LHCN-M2 (cell line): ENCODE data around the gene KCNJ8. TPM values are rescaled to one million over a fixed set of nuclear protein-coding genes. Genes with fewer than 3 reads are reported as not detected.
"Not testable (repeated sequence)": the region's sequence is repeated elsewhere in the genome, so short reads cannot be mapped to it uniquely, and the experiment has no call there.

Source experiments
- DNase-seq: peaks from one replicate; pipeline ENCODE4 v3.0.0-alpha.2; 2012; ENCODE audit warnings: low read depth
- polyA plus RNA-seq: library from polyadenylated mRNA; unstranded; fragments of >200 nt; gene quantifications from one replicate; pipeline ENCODE4 v1.2.1, GENCODE V29; 2012; ENCODE audit warnings: missing spikeins
- total RNA-seq: library from RNA; depleted of rRNA; stranded (reverse); fragments of >200 nt; gene quantifications from 2 replicates; pipeline ENCODE4 v1.2.3, GENCODE V29; 2014; rRNA removed

KCNJ8 gene
- total RNA-seq, result 0.11 and 0.13 TPM in 2 replicates
- polyA plus RNA-seq, result 0.15 TPM

DNA sequence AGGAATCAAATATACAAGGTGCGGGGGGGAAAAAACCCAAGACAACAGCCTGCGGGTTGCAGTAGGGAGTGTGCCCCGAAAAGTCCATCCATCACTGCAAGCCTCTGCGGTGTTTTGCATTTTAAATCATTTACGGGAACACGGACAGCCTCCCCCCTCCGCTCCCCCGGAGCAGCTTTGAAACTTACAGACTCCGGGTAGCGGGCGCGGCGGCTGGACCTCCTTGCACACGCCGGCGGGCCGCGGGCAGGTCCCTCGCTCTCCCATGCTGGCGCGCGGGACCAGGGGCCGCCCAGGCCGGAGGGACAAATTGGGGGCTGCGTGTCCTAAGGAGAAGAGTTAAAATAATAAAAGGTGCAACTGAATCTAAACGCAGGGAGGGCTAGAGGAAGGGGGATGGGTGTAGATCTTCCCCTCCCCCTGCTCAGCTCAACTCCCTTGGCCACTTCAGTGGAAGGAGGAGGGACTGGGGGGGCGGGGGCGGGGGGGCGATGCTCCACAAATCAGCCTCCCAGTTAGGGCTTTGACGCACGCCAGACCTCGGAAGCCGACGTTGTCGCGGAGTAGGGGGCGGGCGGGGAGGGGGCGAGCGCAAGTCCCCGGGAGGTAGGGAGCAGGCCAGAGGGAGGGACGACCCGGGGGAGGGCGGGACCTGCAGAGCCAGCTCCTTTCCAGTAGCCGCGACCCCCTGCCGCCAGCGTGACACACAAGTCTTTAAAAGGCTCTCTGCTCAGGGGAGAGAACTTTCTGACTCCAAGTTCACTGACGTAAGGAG lies at the start of gene KCNJ8:
Gene KCNJ8, minus strand, starts transcription at position 349 of the 775 bp plus-strand sequence. CDS start 1,090 bp downstream, outside the sequence.
- no peak for DNase-seq

DNA sequence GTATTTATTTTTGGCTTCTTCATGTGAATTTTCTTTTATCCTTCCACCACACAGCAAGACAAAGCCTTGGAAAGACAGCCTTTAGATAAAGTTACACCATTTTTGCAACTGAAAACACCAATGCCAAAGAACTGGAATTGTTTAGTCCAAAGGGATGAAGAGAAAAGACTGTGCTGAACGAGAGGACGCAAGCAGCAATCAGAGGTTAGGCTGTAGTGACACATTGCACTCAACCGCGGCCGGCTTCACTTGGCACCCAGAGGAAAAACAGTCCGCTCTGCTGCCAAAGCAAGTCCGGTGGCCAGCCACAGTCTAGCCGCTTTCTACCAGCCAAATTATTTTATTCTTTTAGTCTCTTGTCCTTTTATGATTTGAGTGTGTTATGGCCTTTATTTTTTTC lies 49.1 kb upstream of the KCNJ8 start:
- DNase-seq, result peak; percentile 2

DNA sequence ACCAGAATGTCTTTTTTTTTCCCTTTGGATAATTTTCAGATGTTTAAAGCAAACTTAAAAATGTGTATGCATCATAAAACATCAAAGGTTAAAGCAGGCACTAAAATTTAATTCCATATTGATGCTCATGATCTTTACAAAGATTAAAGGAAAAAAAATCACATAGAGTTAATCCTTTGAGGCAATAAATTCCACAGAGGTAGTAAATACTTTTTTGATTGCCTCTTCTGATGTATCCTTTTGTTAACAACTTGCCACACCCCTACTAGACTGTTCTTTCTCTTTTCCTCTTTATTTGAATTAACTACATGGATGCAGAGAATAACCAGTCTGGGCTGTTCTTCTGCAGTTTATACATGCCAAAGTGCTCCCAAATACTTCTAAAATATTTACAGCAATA lies 45.2 kb upstream of the KCNJ8 start:
- DNase-seq, result no peak

DNA sequence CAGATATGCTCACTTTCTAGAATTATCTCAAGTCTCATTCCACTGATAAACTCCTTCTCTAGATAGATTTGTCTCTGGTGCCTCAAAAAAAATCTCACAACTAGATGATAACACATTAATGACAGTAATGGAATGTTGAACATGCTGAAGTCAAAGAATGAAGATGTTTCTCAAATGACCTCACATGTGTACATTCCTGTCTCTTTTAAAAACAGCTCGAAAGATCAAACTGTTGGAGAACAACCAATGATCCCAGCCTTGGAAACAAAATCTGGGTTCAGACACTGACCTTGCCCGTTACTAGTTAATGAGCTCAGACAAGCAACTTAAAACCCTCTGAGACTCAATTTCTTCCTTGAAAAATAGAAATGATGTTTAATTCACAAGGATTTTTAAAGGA lies 44.7 kb upstream of the KCNJ8 start:
- DNase-seq, result peak; percentile 14

- DNase-seq, result peak; percentile 41
Observed at GRCh38 chr12:21818627-21819026, 44.1 kb upstream of the KCNJ8 start.

- DNase-seq, result peak; percentile 29
Observed at GRCh38 chr12:21815306-21816062, 41.0 kb upstream of the KCNJ8 start.

DNA sequence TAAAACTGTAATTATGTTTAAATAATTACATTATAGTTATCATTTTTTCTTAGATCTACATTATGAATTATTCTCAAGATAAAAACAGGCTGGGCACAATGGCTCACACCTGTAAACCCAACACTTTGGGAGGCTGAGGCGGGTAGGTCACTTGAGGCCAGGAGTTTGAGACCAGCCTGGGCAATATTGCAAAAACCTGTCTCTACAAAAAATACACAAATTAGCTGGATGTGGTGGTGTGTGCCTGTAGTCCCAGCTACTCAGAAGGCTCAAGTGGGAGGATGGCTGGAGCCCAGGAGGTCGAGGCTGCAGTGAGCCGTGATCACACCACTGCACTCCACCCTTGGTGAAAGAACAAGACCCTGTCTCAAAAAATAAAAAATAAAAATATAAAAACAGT lies 40.3 kb upstream of the KCNJ8 start:
- DNase-seq, result no peak

- DNase-seq, result no peak
Observed at GRCh38 chr12:21814327-21814726, 39.8 kb upstream of the KCNJ8 start.

DNA sequence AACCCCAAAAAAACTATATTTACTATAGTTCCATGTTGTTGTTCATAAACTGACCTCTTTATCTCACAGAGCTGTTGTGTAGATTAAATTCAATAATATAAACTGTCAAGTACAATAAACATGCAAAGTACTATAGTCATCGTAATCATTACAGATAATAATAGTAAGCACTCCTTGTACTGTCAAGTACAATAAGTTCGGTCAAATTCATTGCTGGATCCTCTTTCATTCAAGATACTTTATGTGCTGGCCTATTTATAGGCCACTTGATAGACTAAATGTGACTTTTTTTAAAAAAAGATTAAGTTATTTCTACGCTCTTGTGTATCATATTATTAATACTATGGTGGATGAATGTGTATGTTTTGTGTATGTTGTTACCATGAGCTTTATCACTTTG lies 39.2 kb upstream of the KCNJ8 start:
- no peak for DNase-seq

GRCh38 chr12:21813125-21813524 lies 38.6 kb upstream of the KCNJ8 start:
- no peak for DNase-seq

GRCh38 chr12:21812340-21812739 lies 37.8 kb upstream of the KCNJ8 start:
- DNase-seq, result not testable (repeated sequence)

DNA sequence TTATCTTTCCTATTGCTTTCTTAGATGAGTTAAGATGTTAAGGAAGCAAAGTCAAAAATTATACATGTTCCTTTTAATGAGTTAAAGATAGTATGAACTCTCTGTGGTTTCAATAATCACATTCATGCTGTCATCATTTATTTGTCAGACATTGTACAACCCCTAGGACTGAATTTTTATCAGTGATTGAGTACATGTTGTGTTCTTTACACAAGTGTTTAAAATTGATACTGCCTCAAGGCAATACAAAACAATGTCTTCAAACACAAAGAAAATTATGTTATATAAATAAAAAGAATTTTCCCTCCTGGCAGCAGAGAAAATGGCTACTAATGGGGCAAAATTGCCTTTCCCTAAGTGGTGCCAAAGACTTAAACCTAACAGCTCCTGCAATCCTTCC lies 34.6 kb upstream of the KCNJ8 start:
- no peak for DNase-seq

GRCh38 chr12:21806255-21806654 lies 31.7 kb upstream of the KCNJ8 start:
- DNase-seq, result no peak

GRCh38 chr12:21801522-21802288 lies 27.2 kb upstream of the KCNJ8 start:
- DNase-seq, result no peak

- DNase-seq, result no peak
Observed at GRCh38 chr12:21800011-21800410, 25.5 kb upstream of the KCNJ8 start.

DNA sequence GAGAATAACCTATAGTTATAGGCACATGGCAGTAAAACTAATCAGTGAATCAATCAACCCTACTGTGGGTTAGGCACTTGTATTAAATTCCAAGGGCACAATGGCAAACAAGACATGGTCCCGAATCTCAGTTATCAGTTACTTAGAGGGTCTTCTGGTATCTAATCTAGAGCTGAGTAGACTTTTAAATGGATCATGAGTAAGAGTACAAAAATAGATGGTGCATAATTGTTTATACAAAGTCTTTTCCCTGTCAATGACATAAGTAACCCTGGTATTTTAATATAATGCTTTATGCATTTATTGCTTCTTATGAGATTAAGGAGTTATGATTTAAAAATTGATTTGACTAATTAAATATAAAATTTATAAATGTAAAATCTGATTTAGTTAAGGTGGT lies 23.0 kb upstream of the KCNJ8 start:
- no peak for DNase-seq

DNA sequence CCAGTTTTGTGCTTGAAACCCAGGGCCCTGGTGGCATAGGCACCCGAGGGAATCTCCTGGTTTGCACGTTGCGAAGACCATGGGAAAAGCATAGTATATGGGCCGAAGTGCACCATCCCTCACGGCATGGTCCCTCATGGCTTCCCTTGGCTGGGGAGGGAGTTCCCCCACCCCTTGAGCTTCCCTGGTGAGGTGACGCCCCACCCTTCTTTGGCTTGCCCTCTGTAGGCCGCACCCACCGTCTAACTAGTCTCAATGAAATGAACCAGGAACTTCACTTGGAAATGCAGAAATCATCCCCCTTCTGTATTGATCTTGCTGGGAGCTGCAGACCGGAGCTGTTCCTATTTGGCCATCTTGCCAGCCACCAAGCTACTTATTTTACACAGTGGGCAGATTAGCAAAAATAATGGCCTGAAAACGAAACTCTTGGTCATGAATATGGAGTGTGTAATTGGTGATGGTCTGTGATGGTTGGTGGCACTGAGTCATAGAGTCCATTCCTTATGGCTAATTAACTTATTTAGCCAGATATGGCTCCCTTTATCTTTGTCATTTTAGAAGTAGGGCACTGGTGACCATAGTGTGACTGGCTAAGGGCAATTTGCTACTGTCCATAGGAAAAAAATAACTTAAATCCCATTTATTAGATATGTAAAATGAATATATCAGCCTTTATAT lies 21.3 kb upstream of the KCNJ8 start:
- DNase-seq, result no peak

DNA sequence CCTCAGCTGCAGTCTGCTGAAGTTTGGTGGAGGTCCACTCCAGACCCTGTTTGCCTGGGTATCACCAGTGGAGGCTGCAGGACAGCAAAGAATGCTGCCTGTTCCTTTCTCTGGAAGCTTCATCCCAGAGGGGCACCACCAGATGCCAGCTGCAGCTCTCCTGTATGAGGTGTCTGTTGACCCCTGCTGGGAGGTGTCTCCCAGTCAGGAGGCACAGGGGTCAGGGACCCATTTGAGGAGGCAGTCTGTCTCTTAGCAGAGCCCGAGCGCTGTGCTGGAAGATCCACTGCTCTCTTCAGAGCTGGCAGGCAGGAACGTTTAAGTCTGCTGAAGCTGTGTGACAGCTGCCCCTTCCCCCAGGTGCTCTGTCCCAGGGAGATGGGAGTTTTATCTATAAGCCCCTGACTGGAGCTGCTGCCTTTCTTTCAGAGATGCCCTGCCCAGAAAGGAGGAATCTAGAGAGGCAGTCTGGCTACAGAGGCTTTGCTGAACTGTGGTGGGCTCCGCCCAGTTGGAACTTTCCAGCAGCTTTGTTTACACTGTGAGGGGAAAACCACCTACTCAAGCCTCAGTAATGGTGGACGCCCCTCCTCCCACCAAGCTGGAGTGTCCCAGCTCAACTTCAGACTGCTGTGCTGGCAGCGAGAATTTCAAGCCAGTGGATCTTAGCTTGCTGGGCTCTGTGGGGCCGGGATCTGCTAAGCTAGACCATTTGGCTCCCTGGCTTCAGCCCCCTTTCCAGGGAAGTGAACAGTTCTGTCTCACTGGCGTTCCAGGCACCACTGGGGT lies 20.5 kb upstream of the KCNJ8 start:
- not testable (repeated sequence) for DNase-seq

DNA sequence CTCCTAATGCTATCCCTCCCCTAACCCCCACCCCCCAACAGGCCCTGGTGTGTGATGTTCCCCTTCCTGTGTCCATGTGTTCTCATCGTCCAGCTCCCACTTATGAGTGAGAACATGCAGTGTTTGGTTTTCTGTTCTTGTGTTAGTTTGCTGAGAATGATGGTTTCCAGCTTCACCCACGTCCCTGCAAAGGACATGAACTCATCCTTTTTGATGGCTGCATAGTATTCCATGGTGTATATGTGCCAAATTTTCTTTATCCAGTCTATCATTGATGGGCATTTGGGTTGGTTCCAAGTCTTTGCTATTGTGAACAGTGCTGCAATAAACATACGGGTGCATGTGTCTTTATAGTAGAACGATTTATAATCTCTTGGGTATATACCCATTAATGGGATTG lies 15.2 kb upstream of the KCNJ8 start:
- not testable (repeated sequence) for DNase-seq

GRCh38 chr12:21788089-21788983 lies 13.8 kb upstream of the KCNJ8 start:
- DNase-seq, result no peak
